Activated CD8-positive, alpha-beta memory T cell treated with anti-CD3 and anti-CD28 coated beads for 1 hour (primary cell): ENCODE measurements around the gene SNRK.
"Not testable (repeated sequence)": the region's sequence is repeated elsewhere in the genome, so short reads cannot be mapped to it uniquely, and the experiment has no call there.

Experiments used
- DNase-seq, 2 donors: peaks; one replicate each; pipeline ENCODE4 v3.0.0-alpha.2; 2020; ENCODE audit warnings: low read depth in 1 of 2; ENCODE audit errors: extremely low read depth in 1 of 2

The SNRK gene

DNA sequence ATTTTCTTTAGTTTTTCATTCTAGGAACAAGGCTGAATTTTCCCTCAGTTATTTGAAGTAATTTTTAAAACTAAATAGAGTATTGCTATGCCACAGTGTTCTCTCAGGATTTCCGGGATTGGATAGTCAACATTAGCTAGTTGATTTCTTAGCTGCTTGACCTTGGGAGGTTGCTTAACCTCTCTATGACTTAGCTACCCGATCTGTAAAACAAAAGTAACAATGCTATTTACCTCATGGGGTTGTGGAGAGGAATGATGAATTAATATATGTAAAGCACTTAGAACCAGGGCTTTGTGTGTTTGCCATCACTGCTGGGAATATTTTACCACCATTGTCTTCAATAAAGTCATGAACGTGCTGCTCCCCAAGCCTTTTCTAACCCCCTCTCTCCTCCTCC lies 57.5 kb downstream of the SNRK start:
- no peak for DNase-seq

GRCh38 chr3:43344520-43344919 lies 58.2 kb downstream of the SNRK start:
- no peak for DNase-seq

GRCh38 chr3:43345246-43345645 lies 58.9 kb downstream of the SNRK start:
- no peak for DNase-seq

DNA sequence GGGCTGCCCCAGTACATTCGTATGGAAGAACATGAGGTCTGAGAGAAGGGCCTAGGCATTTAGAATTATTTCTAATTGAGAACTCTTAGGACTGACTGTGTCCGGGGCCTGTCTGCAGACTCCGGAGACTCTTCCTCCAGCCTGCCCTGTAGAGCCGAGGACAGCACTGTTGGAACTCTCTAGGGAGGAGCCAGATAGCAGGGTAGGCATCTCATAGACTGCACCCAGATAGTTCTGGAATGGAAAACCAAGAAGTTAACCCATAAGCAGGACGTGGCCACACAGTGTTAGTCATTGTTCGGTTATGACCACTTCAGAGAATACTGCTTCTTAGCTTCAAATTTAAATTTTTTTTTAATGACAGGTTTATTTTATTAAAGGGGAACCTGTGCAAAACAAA lies 59.5 kb downstream of the SNRK start:
- DNase-seq = no peak

DNA sequence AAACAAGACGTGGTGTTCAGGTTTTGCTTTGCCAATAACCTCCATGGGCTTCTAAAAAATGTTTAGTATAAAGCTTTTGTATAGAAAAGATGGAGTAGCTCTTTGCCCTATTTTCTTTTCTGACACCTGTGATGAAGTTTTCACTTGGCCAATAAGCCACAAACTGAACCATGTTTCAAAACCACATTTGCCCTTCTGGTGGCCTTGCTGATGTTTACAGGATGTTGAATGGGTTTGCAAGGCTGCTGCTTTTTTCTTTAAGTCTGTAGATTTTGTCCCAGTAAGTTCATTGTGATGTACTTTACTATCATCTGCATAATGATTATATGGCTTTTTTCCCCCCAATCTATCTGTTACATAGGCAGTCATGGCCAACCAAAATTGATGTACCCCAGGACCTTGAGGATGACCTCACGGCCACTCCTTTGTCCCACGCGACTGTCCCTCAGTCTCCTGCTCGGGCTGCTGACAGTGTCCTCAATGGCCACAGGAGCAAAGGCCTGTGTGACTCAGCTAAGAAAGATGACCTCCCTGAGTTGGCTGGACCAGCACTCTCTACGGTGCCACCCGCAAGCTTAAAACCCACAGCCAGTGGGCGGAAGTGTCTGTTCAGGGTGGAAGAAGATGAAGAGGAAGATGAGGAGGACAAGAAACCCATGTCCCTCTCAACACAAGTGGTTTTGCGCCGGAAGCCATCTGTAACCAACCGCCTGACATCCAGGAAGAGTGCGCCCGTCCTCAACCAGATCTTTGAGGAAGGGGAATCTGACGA lies 60.8 kb downstream of the SNRK start:
- no peak for DNase-seq

GRCh38 chr3:43347774-43348173 lies 61.4 kb downstream of the SNRK start:
- DNase-seq = no peak

DNA sequence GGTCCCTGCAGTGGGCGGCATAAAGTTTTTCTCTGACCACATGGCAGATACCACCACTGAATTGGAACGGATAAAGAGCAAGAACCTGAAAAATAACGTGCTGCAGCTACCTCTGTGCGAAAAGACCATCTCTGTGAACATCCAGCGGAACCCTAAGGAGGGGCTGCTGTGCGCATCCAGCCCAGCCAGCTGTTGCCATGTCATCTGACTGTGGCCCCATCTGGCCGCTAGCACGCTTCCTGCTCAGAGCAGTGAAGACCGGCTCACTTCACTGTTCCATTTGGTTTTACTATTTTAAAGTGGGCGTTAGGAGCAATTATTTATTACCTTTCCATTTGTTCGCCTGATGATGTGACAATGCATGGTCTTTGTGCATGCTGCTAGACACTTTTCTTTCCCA lies 62.0 kb downstream of the SNRK start:
- no peak for DNase-seq

DNA sequence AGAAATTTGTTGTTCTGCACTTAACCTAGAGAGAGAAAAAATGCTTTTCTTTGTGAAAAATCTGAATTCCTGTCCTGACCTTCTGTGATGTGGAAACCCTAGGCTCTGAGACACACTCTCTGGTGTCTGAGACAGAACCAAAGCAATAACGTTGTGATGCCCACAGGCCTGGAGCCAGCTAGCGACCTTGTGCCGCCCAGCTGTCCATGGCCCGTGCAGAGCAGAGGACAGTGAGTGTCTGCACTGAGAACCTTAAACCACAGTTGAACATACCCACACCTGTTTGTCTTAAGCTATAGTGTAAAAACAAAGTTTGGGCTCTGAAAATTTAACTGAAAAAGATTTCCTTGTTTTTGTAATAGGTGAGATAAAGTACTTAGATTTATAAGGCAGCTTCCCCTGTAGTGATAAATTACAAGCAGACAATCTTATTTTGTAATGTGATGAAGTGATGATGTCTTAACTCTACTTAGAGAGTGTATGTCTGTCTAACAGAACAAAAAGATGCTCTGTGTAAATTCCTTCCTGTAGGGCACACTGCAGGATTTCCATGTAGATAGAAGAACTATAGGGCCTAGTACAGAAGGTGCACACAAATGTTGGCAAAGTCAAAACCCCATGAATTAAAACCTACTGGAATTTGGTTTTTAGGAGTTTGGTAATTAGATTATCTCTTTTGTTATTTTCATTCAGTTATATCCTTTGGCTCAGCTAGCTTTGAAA lies 62.7 kb downstream of the SNRK start:
- no peak for DNase-seq

DNA sequence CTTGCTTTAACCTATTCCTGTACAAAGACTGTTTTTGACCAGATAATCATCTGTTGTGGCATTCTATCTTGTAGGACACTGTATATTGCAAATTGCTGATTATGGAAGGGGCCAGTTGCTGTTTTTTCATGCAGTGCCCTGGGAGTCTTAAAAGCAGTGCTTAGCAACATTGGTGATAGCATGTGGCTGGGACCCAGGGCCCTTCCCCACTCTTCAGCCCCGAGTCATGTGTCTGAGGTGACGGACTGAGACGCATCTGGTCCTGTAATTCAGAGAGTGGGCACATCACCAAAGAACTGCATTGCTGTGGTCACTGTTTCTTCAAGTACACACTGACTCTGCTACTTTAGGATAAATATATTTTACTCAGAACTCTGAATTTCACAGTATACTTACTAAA lies 63.4 kb downstream of the SNRK start:
- DNase-seq = no peak

GRCh38 chr3:43353393-43353792 lies 67.1 kb downstream of the SNRK start:
- DNase-seq = no peak

DNA sequence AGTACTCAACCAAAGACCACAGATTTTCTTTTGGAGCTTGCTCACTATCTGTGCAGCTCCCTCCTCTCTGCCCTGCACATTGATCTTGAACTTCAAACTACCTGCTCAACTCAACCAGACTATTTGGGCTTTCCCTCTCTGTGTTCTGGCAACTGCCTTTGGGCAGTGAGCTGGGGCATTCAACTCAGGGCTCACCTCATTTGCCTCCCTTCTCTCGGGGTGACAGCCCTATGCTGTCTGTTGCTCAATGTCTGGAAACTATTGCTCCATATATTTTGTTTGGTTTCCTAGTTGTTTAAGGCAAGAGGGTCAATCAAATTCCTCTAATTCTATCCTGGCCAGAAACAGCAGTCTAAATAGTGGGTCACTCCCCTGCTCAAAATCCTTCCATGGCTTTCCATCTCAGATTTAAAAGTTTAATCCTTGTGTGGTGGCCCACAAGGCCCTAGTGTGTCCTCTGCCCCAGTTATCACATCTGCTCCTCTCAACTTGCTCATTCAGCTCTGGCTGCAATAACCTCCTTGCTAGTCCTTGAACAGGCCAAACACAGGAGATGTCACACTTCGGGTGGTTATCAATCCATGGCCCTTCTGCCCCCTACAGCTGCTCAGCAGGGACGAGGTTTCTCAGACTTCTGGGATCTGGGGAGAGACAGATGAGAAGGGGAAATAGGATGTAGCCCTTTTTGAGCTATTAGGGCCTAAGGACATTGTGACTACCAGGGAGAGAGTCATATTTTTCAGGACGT lies 67.8 kb downstream of the SNRK start:
- no peak for DNase-seq

DNA sequence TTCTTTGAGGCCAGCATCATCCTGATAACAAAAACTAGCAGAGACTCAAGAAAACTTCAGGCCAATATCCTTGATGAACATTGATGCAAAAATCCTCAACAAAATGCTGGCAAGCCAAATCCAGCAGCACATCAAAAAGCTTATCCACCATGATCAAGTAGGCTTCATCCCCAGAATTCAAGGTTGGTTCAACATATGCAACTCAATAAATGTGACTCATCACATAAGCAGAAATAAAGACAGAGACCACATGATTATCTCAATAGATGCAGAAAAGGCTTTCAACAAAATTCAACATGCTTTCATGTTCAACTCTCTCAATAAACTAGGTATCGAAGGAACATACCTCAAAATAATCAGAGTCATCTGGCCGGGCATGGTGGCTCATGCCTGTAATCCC lies 69.7 kb downstream of the SNRK start:
- DNase-seq = not testable (repeated sequence)

GRCh38 chr3:43361077-43361476 lies 74.7 kb downstream of the SNRK start:
- DNase-seq = no peak

DNA sequence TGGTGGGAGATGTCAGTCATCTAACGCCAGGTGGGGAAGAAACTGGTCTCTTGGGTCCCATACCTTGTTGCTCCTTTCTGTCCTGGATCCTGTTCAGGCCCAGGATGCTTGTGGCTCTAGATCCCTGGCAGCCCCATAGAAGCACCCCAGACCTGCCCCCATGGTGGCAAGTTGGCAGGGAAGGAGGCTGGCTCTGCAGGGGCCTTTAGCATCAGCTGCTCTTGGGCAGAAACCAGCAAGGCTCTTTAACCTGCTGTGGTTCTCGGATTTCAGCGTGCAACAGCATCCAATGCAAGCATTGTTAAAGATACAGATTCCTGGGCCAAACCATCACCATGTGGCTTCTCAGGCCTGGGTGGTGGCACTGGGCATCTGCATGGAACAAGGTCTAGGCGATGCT lies 75.8 kb downstream of the SNRK start:
- no peak for DNase-seq

DNA sequence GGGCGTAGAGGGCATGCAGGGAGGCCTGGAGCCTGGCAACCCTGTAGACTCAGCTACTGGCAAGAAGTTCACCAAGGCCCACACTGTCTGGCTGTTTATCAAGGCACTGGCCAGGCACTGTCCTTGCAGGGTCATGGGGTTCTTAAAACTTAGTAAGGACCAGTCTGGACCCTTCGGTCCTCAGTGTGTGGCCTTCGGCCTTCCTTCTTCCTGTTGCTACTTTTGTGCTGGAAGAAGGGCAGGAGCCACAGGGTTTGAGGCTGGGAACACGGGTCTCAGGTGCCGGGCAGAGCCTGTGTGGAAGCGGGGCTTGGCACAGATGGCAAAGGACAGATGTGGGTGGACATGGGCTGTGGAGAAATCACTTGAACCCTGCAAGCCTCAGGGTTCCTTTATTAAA lies 76.6 kb downstream of the SNRK start:
- DNase-seq = no peak

DNA sequence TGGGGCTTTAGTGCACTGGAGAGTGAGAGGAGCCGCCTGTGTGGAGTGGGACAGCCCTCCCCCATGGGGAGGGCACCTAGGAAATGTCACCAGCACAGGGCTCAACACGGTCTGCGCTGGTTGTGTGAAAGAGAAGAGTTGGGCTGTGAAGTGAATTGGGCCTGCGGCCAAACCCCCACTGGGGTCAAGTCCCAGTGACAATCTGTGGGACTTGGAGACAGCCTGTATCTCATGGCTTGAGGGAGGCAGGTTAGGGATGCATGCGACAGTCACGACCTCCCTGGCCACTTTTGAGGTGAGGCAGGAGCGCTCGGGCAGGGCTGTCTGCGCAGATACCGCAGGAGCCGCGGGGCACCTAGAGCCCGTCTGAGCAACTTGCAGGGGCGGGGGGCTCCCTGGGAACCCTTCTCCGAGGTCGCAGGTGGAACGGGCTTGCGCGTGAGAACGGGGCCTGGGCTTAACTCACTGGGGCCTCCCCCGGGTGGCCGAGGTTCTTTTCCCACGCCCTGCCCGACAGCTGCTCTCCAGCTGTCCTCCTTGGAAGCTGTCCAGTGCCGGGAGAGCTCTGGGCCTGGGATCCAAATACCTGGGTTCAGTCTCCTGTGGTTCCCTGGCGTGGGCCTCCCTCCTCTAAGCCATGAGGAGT lies 77.4 kb downstream of the SNRK start:
- DNase-seq = no peak

GRCh38 chr3:43364494-43364893 lies 78.2 kb downstream of the SNRK start:
- DNase-seq = no peak

DNA sequence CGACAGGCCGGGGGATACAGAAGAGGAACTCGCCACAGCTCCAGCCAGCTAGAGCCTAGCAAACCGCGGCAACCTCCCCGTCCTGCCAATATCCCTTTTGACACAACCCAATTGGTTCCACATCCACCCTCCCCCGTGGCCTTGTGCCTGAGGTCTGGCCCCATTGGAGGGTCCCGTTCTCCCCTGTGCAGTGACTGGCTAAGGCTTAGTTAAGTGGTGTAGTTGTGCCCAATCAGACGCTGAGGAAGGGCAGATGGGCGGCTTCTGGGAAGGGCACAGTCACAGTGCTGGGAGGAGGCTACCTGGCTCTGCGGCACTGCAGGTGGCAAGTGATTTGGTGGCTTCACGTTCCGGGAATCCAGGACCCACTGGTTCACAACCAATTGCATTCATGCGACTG lies 78.6 kb downstream of the SNRK start:
- DNase-seq = no peak

GRCh38 chr3:43365601-43366305 lies 79.4 kb downstream of the SNRK start:
- DNase-seq = no peak

DNA sequence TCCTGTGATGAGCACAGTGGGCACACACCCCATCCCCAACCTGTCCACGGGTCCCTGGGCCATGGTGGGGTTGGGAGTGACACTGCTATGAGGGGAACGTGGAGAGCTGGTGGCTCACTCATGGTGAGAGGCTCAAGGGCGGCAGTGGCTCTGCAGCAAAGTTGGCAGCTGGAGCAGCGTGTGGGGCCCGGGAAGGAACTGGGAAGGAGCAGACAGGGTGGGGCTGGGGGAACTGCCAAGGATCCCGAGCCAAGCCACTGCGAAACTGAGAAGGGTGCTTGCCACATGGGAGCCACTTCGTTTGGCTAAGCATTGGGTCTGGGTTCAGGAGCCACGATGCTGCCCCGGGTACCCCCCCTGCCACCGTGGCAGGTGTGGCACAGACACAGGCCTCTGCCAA lies 80.1 kb downstream of the SNRK start:
- no peak for DNase-seq

DNA sequence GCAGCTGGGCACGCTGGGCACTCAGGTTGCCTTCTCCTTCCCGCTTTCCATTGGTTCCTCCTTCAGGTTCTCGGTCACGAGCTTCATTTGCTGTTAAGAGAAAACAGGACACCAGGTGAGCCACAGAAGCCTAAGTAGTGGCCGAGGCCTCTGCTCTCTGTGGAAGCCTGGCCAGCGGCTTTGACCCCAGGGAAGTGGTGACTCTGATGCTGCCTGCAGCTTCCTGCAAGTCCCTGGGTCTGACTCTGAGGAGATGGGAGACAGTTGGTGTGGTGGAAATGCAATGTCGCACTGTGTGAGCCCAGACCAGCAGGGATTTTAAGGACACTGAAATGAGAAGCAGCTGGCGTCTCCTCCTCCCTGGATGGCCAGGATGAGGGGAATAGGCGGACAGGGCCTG lies 80.5 kb downstream of the SNRK start:
- DNase-seq = no peak
